Measurements from ENCODE around the gene PKD1L1. TPM values are rescaled to one million over a fixed set of nuclear protein-coding genes. Genes with fewer than 3 reads are reported as not detected.

The PKD1L1 gene
- total and polyA plus RNA-seq, 2 experiments from 2014 or later, result 0.15 to 0.54 TPM

- Histone ChIP-seq H3K27ac (no peak overlapping the region), H3K27me3 (no peaks in the 10 kb centered on the region), H3K9me3 (ENCODE audit: low read depth) (no peaks in the 10 kb centered on the region), H3K36me3 (no peaks in the 10 kb centered on the region), H3K4me1 (ENCODE audit: low read depth) (peaks cover 11% of the 10 kb centered on the region), H3K4me3 (no peak overlapping the region)
- TF ChIP-seq CTCF (IDR thresholded peaks at IDR 0.05; ENCODE audit: low read depth, low read length), result no peak
- peak in 1 of 2 donors; percentile 60 for DNase-seq (ENCODE audit: low read depth in 1 of 2, low spot score in 1 of 2)
Observed at GRCh38 chr7:47942132-47942531, 6.1 kb downstream of the PKD1L1 start.

- TF ChIP-seq CTCF (IDR thresholded peaks at IDR 0.05; ENCODE audit: low read depth, low read length), result no peak
- peak in 1 of 2 donors; percentile 83 for DNase-seq (ENCODE audit: low read depth in 1 of 2, low spot score in 1 of 2)
Observed at GRCh38 chr7:47941136-47941844, 7.0 kb downstream of the PKD1L1 start.

GRCh38 chr7:47940088-47941013, 7.9 kb downstream of the PKD1L1 start:
- Histone ChIP-seq H3K27me3 (no peaks in the 10 kb centered on the region), H3K36me3 (no peaks in the 10 kb centered on the region), H3K4me1 (ENCODE audit: low read depth) (peaks cover 11% of the 10 kb centered on the region), H3K9me3 (ENCODE audit: low read depth) (no peaks in the 10 kb centered on the region), H3K27ac (peak overlapping the region; percentile 71), H3K4me3 (no peak overlapping the region)
- TF ChIP-seq CTCF (IDR thresholded peaks at IDR 0.05; ENCODE audit: low read depth, low read length), result no peak
- peak; percentile 36 to 63 for DNase-seq (ENCODE audit: low read depth in 1 of 2, low spot score in 1 of 2)

More at GRCh38 chr7:47941136-47941844, 7.0 kb downstream of the PKD1L1 start:
- Histone ChIP-seq H3K27ac (peak overlapping the region; percentile 71), H3K4me1 (ENCODE audit: low read depth) (peaks cover 11% of the 10 kb centered on the region), H3K4me3 (no peak overlapping the region), H3K9me3 (ENCODE audit: low read depth) (no peaks in the 10 kb centered on the region), H3K36me3 (no peaks in the 10 kb centered on the region), H3K27me3 (no peaks in the 10 kb centered on the region)

- H3K4me1 ChIP-seq (ENCODE audit: low read depth), result peaks cover 11% of the 10 kb centered on the region
- no peaks in the 10 kb centered on the region for H3K27me3 ChIP-seq
- H3K36me3 ChIP-seq, result no peaks in the 10 kb centered on the region
- H3K4me3 ChIP-seq, result no peak overlapping the region
- DNase-seq (ENCODE audit: low read depth in 1 of 2, low spot score in 1 of 2), result no peak
- H3K27ac ChIP-seq, result no peak overlapping the region
- no peaks in the 10 kb centered on the region for H3K9me3 ChIP-seq (ENCODE audit: low read depth)
- no peak for TF ChIP-seq CTCF (IDR thresholded peaks at IDR 0.05; ENCODE audit: low read depth, low read length)
Observed at GRCh38 chr7:47939425-47940036, 8.7 kb downstream of the PKD1L1 start.

- Histone ChIP-seq H3K9me3 (ENCODE audit: low read depth) (no peaks in the 10 kb centered on the region), H3K4me3 (no peak overlapping the region), H3K36me3 (no peaks in the 10 kb centered on the region), H3K27ac (no peak overlapping the region), H3K27me3 (no peaks in the 10 kb centered on the region), H3K4me1 (ENCODE audit: low read depth) (peaks cover 11% of the 10 kb centered on the region)
- peak; percentile 10 for TF ChIP-seq CTCF (IDR thresholded peaks at IDR 0.05; ENCODE audit: low read depth, low read length)
- no peak for DNase-seq (ENCODE audit: low read depth in 1 of 2, low spot score in 1 of 2)
Observed at GRCh38 chr7:47938574-47939165, 9.6 kb downstream of the PKD1L1 start.
